ENCODE data around the gene SPATA21. TPM values are rescaled to one million over a fixed set of nuclear protein-coding genes. Genes with fewer than 3 reads are reported as not detected.
"Not testable (repeated sequence)": the region's sequence is repeated elsewhere in the genome, so short reads cannot be mapped to it uniquely, and the experiment has no call there.

The SPATA21 gene
- total RNA-seq, 1 donor from 2014 or later: not detected

- no peak overlapping the region for H3K27ac Mint-ChIP-seq (ENCODE audit: unreplicated experiment)
- no peaks in the 10 kb centered on the region for H3K27me3 Mint-ChIP-seq (ENCODE audit: low read depth)
- no peaks in the 10 kb centered on the region for H3K9me3 Mint-ChIP-seq
These were observed 25.6 kb upstream of the SPATA21 start for GRCh38 chr1:16462773-16463330.

GRCh38 chr1:16461681-16462080 is 24.5 kb upstream of the SPATA21 start:
- no peaks in the 10 kb centered on the region for H3K4me1 Mint-ChIP-seq

More at GRCh38 chr1:16462773-16463330, 25.6 kb upstream of the SPATA21 start:
- no peak for DNase-seq (ENCODE audit: low read depth, low spot score)
- H3K36me3 Mint-ChIP-seq (ENCODE audit: low read depth): peaks cover 7% of the 10 kb centered on the region
- H3K4me1 Mint-ChIP-seq: no peaks in the 10 kb centered on the region
- no peak overlapping the region for H3K4me3 Mint-ChIP-seq
- TF ChIP-seq, protein P1, sequence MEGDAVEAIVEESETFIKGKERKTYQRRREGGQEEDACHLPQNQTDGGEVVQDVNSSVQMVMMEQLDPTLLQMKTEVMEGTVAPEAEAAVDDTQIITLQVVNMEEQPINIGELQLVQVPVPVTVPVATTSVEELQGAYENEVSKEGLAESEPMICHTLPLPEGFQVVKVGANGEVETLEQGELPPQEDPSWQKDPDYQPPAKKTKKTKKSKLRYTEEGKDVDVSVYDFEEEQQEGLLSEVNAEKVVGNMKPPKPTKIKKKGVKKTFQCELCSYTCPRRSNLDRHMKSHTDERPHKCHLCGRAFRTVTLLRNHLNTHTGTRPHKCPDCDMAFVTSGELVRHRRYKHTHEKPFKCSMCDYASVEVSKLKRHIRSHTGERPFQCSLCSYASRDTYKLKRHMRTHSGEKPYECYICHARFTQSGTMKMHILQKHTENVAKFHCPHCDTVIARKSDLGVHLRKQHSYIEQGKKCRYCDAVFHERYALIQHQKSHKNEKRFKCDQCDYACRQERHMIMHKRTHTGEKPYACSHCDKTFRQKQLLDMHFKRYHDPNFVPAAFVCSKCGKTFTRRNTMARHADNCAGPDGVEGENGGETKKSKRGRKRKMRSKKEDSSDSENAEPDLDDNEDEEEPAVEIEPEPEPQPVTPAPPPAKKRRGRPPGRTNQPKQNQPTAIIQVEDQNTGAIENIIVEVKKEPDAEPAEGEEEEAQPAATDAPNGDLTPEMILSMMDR (conservative IDR thresholded peaks at IDR 0.05): no peak

DNA sequence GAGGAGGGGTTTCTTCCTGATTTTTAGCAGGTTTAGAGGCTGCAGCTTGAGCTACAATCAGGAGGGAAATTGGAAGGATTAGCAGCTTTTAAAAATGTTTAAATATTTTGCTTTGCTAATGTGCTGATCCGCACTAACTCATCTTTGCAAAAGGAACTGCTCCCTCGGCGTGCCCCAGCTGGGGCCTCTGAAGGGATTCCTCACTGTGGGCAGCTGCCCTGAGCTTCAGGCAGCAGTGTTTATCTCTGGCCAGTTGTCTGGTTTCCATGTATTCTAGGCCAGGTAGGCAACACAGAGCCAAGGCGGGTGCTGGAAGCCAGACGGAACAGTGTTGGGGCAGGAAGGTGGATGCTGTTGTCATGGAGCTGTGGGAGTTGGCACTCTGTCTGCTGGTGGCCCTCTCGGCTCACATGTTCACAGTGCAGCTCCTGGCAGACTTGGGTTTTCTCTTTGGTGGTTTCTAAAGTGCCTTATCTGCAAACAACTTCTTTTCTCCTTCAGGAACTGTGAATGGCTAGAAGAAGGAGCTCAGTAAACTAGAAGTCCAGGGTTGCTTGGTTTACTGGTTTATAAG is 22.2 kb upstream of the SPATA21 start:
- H3K4me3 Mint-ChIP-seq: no peak overlapping the region
- no peaks in the 10 kb centered on the region for H3K9me3 Mint-ChIP-seq
- peaks cover 3% of the 10 kb centered on the region for H3K36me3 Mint-ChIP-seq (ENCODE audit: low read depth)
- no peak overlapping the region for H3K27ac Mint-ChIP-seq (ENCODE audit: unreplicated experiment)
- TF ChIP-seq, protein P1 (conservative IDR thresholded peaks at IDR 0.05): no peak
- no peaks in the 10 kb centered on the region for H3K4me1 Mint-ChIP-seq
- H3K27me3 Mint-ChIP-seq (ENCODE audit: low read depth): no peaks in the 10 kb centered on the region
- DNase-seq (ENCODE audit: low read depth, low spot score): no peak

More at GRCh38 chr1:16461681-16462080, 24.5 kb upstream of the SPATA21 start:
- Mint-ChIP-seq H3K27me3 (ENCODE audit: low read depth) (no peaks in the 10 kb centered on the region), H3K36me3 (ENCODE audit: low read depth) (peaks cover 7% of the 10 kb centered on the region), H3K9me3 (no peaks in the 10 kb centered on the region), H3K4me3 (no peak overlapping the region), H3K27ac (ENCODE audit: unreplicated experiment) (peak overlapping the region; percentile 2)
- TF ChIP-seq, protein P1 (conservative IDR thresholded peaks at IDR 0.05): no peak
- DNase-seq (ENCODE audit: low read depth, low spot score): no peak

- no peaks in the 10 kb centered on the region for H3K4me1 Mint-ChIP-seq
- TF ChIP-seq, protein P1 (conservative IDR thresholded peaks at IDR 0.05): no peak
- DNase-seq (ENCODE audit: low read depth, low spot score): no peak
These were observed 21.6 kb upstream of the SPATA21 start for GRCh38 chr1:16458831-16459230.

GRCh38 chr1:16456151-16456550 is 18.9 kb upstream of the SPATA21 start:
- not testable (repeated sequence) for H3K4me3 Mint-ChIP-seq; DNase-seq (ENCODE audit: low read depth, low spot score); H3K4me1 Mint-ChIP-seq; H3K36me3 Mint-ChIP-seq (ENCODE audit: low read depth); H3K27ac Mint-ChIP-seq (ENCODE audit: unreplicated experiment); H3K9me3 Mint-ChIP-seq; H3K27me3 Mint-ChIP-seq (ENCODE audit: low read depth)

More at GRCh38 chr1:16458831-16459230, 21.6 kb upstream of the SPATA21 start:
- Mint-ChIP-seq H3K27ac (ENCODE audit: unreplicated experiment) (no peak overlapping the region), H3K27me3 (ENCODE audit: low read depth) (no peaks in the 10 kb centered on the region), H3K9me3 (no peaks in the 10 kb centered on the region), H3K36me3 (ENCODE audit: low read depth) (peaks cover 3% of the 10 kb centered on the region), H3K4me3 (no peak overlapping the region)

GRCh38 chr1:16454909-16455308 is 17.7 kb upstream of the SPATA21 start:
- not testable (repeated sequence) for H3K9me3 Mint-ChIP-seq; H3K27me3 Mint-ChIP-seq (ENCODE audit: low read depth); H3K27ac Mint-ChIP-seq (ENCODE audit: unreplicated experiment); H3K4me3 Mint-ChIP-seq; H3K4me1 Mint-ChIP-seq; DNase-seq (ENCODE audit: low read depth, low spot score); H3K36me3 Mint-ChIP-seq (ENCODE audit: low read depth)
